Tibial nerve (tissue), 3 donors: ENCODE results near the gene SUDS3.

Source experiments
- CTCF ChIP-seq, 5 experiments: fragments of 200-600 bp in 3 of 5; fragments of 450-650 bp in 2 of 5; sonication (generic) in 3 of 5; IDR thresholded peaks; one replicate each; pipeline ENCODE4 v1.5.1; 2016 to 2019; ENCODE audit warnings: antibody characterized with exemption in 5 of 5, mild to moderate bottlenecking in 3 of 5, moderate library complexity in 2 of 5
- POLR2A ChIP-seq, 2 donors: fragments of 450-650 bp; IDR thresholded peaks; one replicate each; pipeline ENCODE4 v1.6.1; 2017; ENCODE audit warnings: antibody characterized with exemption in 2 of 2, mild to moderate bottlenecking in 2 of 2, moderate library complexity in 2 of 2

GRCh38 chr12:118391836-118392235 is 15.5 kb downstream of the SUDS3 start:
- no peak for TF ChIP-seq CTCF (IDR thresholded peaks at IDR 0.05)
- TF ChIP-seq POLR2A (IDR thresholded peaks at IDR 0.05) = no peak
